KG1 (cell line): ENCODE measurements around the gene KPTN.

Experiments used
- DNase-seq: peaks from one replicate; lab custom pipeline; 2025; lab: John Stamatoyannopoulos, UW

Gene KPTN

GRCh38 chr19:47483800-47484690 lies at the start of gene KPTN:
KPTN (minus strand) TSS chr19:47484219; CDS start chr19:47484160, 59 bp downstream.
- DNase-seq, result peak; percentile 90

GRCh38 chr19:47531640-47532387 lies 47.8 kb upstream of the KPTN start:
- no peak for DNase-seq

GRCh38 chr19:47529018-47529742 lies 45.2 kb upstream of the KPTN start:
- DNase-seq, result no peak

- DNase-seq, result no peak
Observed at GRCh38 chr19:47526798-47527197, 42.8 kb upstream of the KPTN start.

GRCh38 chr19:47523473-47523872 lies 39.5 kb upstream of the KPTN start:
- no peak for DNase-seq

GRCh38 chr19:47521473-47522180 lies 37.6 kb upstream of the KPTN start:
- DNase-seq, result no peak

- DNase-seq, result no peak
Observed at GRCh38 chr19:47520839-47521238, 36.8 kb upstream of the KPTN start.

- no peak for DNase-seq
Observed at GRCh38 chr19:47520343-47520806, 36.4 kb upstream of the KPTN start.

GRCh38 chr19:47518854-47519253 lies 34.8 kb upstream of the KPTN start:
- DNase-seq, result no peak

- peak; percentile 26 for DNase-seq
Observed at GRCh38 chr19:47518139-47518538, 34.1 kb upstream of the KPTN start.

GRCh38 chr19:47514869-47515588 lies 31.0 kb upstream of the KPTN start, which contains the start of gene NAPA:
NAPA (minus strand) TSS chr19:47515063; CDS start chr19:47514940, 123 bp downstream.
- peak; percentile 99 for DNase-seq

GRCh38 chr19:47514151-47514868 lies 30.3 kb upstream of the KPTN start:
- no peak for DNase-seq

- no peak for DNase-seq
Observed at GRCh38 chr19:47512948-47513319, 28.9 kb upstream of the KPTN start.

GRCh38 chr19:47512183-47512947 lies 28.3 kb upstream of the KPTN start:
- no peak for DNase-seq

GRCh38 chr19:47511681-47512080 lies 27.7 kb upstream of the KPTN start:
- no peak for DNase-seq

GRCh38 chr19:47511128-47511517 lies 27.1 kb upstream of the KPTN start:
- DNase-seq, result no peak

GRCh38 chr19:47510516-47511127 lies 26.6 kb upstream of the KPTN start:
- DNase-seq, result no peak

GRCh38 chr19:47509973-47510372 lies 26.0 kb upstream of the KPTN start:
- DNase-seq, result no peak
